ENCODE data around the gene WSCD2. TPM values are rescaled to one million over a fixed set of nuclear protein-coding genes. Genes with fewer than 3 reads are reported as not detected.

Gene WSCD2
- polyA plus RNA-seq, 3 donors, result not detected

- Histone ChIP-seq H4K20me1 (ENCODE audit: insufficient read depth, low read length) (no peaks in the 10 kb centered on the region), H3K9ac (ENCODE audit: insufficient read depth, low read length, poor library complexity, severe bottlenecking) (no peak overlapping the region), H3K4me1 (ENCODE audit: control insufficient read depth in 1 of 2, insufficient read depth in 2 of 2, low read length in 2 of 2) (no peaks in the 10 kb centered on the region), H3K36me3 (replicated peaks in 1 of 2; ENCODE audit: control insufficient read depth in 1 of 2, insufficient read depth in 2 of 2, low read length in 2 of 2) (no peaks in the 10 kb centered on the region), H3K9me3 (replicated peaks in 1 of 2; ENCODE audit: control insufficient read depth in 1 of 2, insufficient read depth in 1 of 2, low read length in 2 of 2) (no peaks in the 10 kb centered on the region), H3K4me3 (replicated peaks in 1 of 3; ENCODE audit: low read depth in 2 of 3, low read length in 3 of 3) (no peak overlapping the region), H3K79me2 (ENCODE audit: insufficient read depth, low read length) (no peaks in the 10 kb centered on the region), H3K27me3 (ENCODE audit: control insufficient read depth in 2 of 2, insufficient read depth in 2 of 2, low read length in 2 of 2) (no peaks in the 10 kb centered on the region), H3K4me2 (replicated peaks; ENCODE audit: extremely low read depth, low read length, poor library complexity, severe bottlenecking) (no peak overlapping the region), H3K27ac (ENCODE audit: low read depth in 1 of 2, low read length in 2 of 2) (no peak overlapping the region), H2AFZ (ENCODE audit: insufficient read depth, low read depth, low read length, poor library complexity, severe bottlenecking) (no peak overlapping the region)
- H3K27me3 Mint-ChIP-seq (ENCODE audit: low read depth in 3 of 3), result peaks cover 7 to 15% (median 11%) of the 10 kb centered on the region in 3 donors
- no peaks in the 10 kb centered on the region for H3K36me3 Mint-ChIP-seq
- WGBS (ENCODE audit: insufficient coverage), result no CpG with 5 or more reads among the region's 1 CpG
- no peaks in the 10 kb centered on the region for H3K4me1 Mint-ChIP-seq
- no peaks in the 10 kb centered on the region for H3K9me3 Mint-ChIP-seq
- TF ChIP-seq CTCF (IDR thresholded peaks at IDR 0.05), result no peak
- no peak for DNase-seq
- intact Hi-C loops (cut with micrococcal nuclease), result no loop called here
- H3K4me3 Mint-ChIP-seq, result no peak overlapping the region
- no peak overlapping the region for H3K27ac Mint-ChIP-seq
These were observed 24.4 kb upstream of the WSCD2 start for GRCh38 chr12:108104657-108105056.

GRCh38 chr12:108106599-108106998 lies 22.5 kb upstream of the WSCD2 start:
- intact Hi-C loops (cut with micrococcal nuclease), result no loop called here
- no peaks in the 10 kb centered on the region for H3K36me3 ChIP-seq (replicated peaks in 1 of 2; ENCODE audit: control insufficient read depth in 1 of 2, insufficient read depth in 2 of 2, low read length in 2 of 2)
- WGBS (ENCODE audit: insufficient coverage), result no CpG with 5 or more reads among the region's 1 CpG
- no peaks in the 10 kb centered on the region for H3K9me3 Mint-ChIP-seq
- no peak overlapping the region for H3K4me3 ChIP-seq (replicated peaks in 1 of 3; ENCODE audit: low read depth in 2 of 3, low read length in 3 of 3)
- H3K4me1 Mint-ChIP-seq, result no peaks in the 10 kb centered on the region
- no peaks in the 10 kb centered on the region for H4K20me1 ChIP-seq (ENCODE audit: insufficient read depth, low read length)
- H3K4me2 ChIP-seq (replicated peaks; ENCODE audit: extremely low read depth, low read length, poor library complexity, severe bottlenecking), result no peak overlapping the region
- no peaks in the 10 kb centered on the region for H3K27me3 ChIP-seq (ENCODE audit: control insufficient read depth in 2 of 2, insufficient read depth in 2 of 2, low read length in 2 of 2)
- no peak overlapping the region for H2AFZ ChIP-seq (ENCODE audit: insufficient read depth, low read depth, low read length, poor library complexity, severe bottlenecking)
- no peaks in the 10 kb centered on the region for H3K4me1 ChIP-seq (ENCODE audit: control insufficient read depth in 1 of 2, insufficient read depth in 2 of 2, low read length in 2 of 2)
- peaks cover 4 to 10% (median 8%) of the 10 kb centered on the region in 3 donors for H3K27me3 Mint-ChIP-seq (ENCODE audit: low read depth in 3 of 3)
- H3K4me3 Mint-ChIP-seq, result no peak overlapping the region
- no peak overlapping the region for H3K27ac ChIP-seq (ENCODE audit: low read depth in 1 of 2, low read length in 2 of 2)
- no peak overlapping the region for H3K27ac Mint-ChIP-seq
- no peaks in the 10 kb centered on the region for H3K36me3 Mint-ChIP-seq
- no peak overlapping the region for H3K9ac ChIP-seq (ENCODE audit: insufficient read depth, low read length, poor library complexity, severe bottlenecking)
- TF ChIP-seq CTCF (IDR thresholded peaks at IDR 0.05), result no peak
- H3K79me2 ChIP-seq (ENCODE audit: insufficient read depth, low read length), result no peaks in the 10 kb centered on the region
- no peaks in the 10 kb centered on the region for H3K9me3 ChIP-seq (replicated peaks in 1 of 2; ENCODE audit: control insufficient read depth in 1 of 2, insufficient read depth in 1 of 2, low read length in 2 of 2)
- DNase-seq, result no peak
